HCT116 (cell line): Measurements from ENCODE around the gene POLG. TPM values are rescaled to one million over a fixed set of nuclear protein-coding genes. Genes with fewer than 3 reads are reported as not detected.

ENCODE experiments used
- ATAC-seq: fragments of 200-7000 bp; cut with Tn5 transposase; 2 replicates; pipeline ENCODE4 v1.9.1; 2020; ENCODE audit warnings: mild to moderate bottlenecking, moderate library complexity
- BruUV-seq: library from RNA; stranded (reverse); fragments of 400-500 nt; replicated peaks from 2 replicates; lab custom pipeline; 2021; lab: Mats Ljungman, UMichigan
- CTCF ChIA-PET: fragments of 300-600 bp; sonication (Branson Sonifier 250); formaldehyde crosslinking; loops from one replicate; lab custom pipeline; 2021; ENCODE audit warnings: antibody characterized with exemption; lab: Charles Lee
- POLR2A ChIA-PET: fragments of 300-600, 350-600 bp; sonication (Branson Sonifier 250); formaldehyde crosslinking; loops from one replicate; lab custom pipeline; 2021; ENCODE audit warnings: antibody characterized with exemption; lab: Charles Lee
- RAD21 ChIA-PET, 2 experiments: fragments of 300-600 bp; sonication (Branson Sonifier 250); formaldehyde crosslinking; loops; one replicate each; lab custom pipeline; 2023; ENCODE audit warnings: low total read pairs in 2 of 2; ENCODE audit not compliant: uncharacterized antibody in 2 of 2, unreplicated experiment in 2 of 2, low non-redundant PET in 1 of 2; lab: Charles Lee
- DNase-seq: peaks from one replicate; pipeline ENCODE4 v3.0.0-alpha.2; 2010; ENCODE audit warnings: low read depth, low spot score
- H2AFZ ChIP-seq: fragments of 200-600 bp; shearing (Covaris generic), sonication (generic); 2 replicates; pipeline ENCODE4 v1.6.1; 2017; ENCODE audit warnings: low read depth, mixed run types, mixed read lengths, antibody characterized with exemption, low read length; ENCODE audit not compliant: poor library complexity, severe bottlenecking
- H3K27ac ChIP-seq: 2 replicates; pipeline ENCODE4 v1.5.1; 2012; ENCODE audit warnings: low read depth, low read length
- H3K27me3 ChIP-seq: fragments of 200-600 bp; sonication (generic); 2 replicates; pipeline ENCODE4 v1.6.1; 2016; ENCODE audit warnings: mixed run types, low read length, mixed read lengths; ENCODE audit not compliant: insufficient read depth
- H3K36me3 ChIP-seq, 2 experiments: fragments of 200-500 bp in 1 of 2; fragments of 200-600 bp in 1 of 2; sonication (Bioruptor generic) in 1 of 2; sonication (generic) in 1 of 2; 2 replicates each; pipeline versions ENCODE4 v1.5.1 to v1.6.1; 2014 to 2016; ENCODE audit warnings: low read length in 2 of 2, inconsistent platforms in 1 of 2, mixed read lengths in 1 of 2, mixed run types in 1 of 2; ENCODE audit not compliant: insufficient read depth in 2 of 2, control insufficient read depth in 1 of 2
- H3K4me1 ChIP-seq, 2 experiments: fragments of 200-600 bp in 1 of 2; sonication (generic) in 1 of 2; 2 replicates each; pipeline versions ENCODE4 v1.5.1 to v1.6.1; 2012 to 2017; ENCODE audit warnings: low read length in 2 of 2, inconsistent platforms in 1 of 2, mild to moderate bottlenecking in 1 of 2, mixed read lengths in 1 of 2, mixed run types in 1 of 2, moderate library complexity in 1 of 2; ENCODE audit not compliant: insufficient read depth in 2 of 2, control insufficient read depth in 1 of 2
- H3K4me2 ChIP-seq: fragments of 200-600 bp; sonication (generic); 2 replicates; pipeline ENCODE4 v1.6.1; 2017; ENCODE audit warnings: mixed run types, low read length, mixed read lengths
- H3K4me3 ChIP-seq, 2 experiments: fragments of 200-600 bp in 1 of 2; sonication (generic) in 1 of 2; replicated peaks in 1 of 2; 2 replicates each; pipeline ENCODE4 v1.5.1; 2011 to 2016; ENCODE audit warnings: low read length in 2 of 2, control low read depth in 1 of 2, low read depth in 1 of 2, mild to moderate bottlenecking in 1 of 2, mixed read lengths in 1 of 2, mixed run types in 1 of 2
- H3K79me2 ChIP-seq: fragments of 200-600 bp; sonication (generic); 2 replicates; pipeline ENCODE4 v1.6.1; 2017; ENCODE audit warnings: mild to moderate bottlenecking, mixed run types, low read length, moderate library complexity, mixed read lengths; ENCODE audit not compliant: insufficient read depth
- H3K9ac ChIP-seq: fragments of 200-600 bp; sonication (generic); 2 replicates; pipeline ENCODE4 v1.6.1; 2016; ENCODE audit warnings: low read length, mixed read lengths
- H3K9me2 ChIP-seq: fragments of 200-600 bp; sonication (generic), shearing (Covaris generic); 2 replicates; pipeline ENCODE4 v1.6.1; 2017; ENCODE audit warnings: mixed run types, mild to moderate bottlenecking, moderate library complexity; ENCODE audit not compliant: insufficient read depth
- H3K9me3 ChIP-seq, 2 experiments: fragments of 200-500 bp in 1 of 2; fragments of 200-600 bp in 1 of 2; sonication (Bioruptor generic) in 1 of 2; sonication (generic) in 1 of 2; 2 replicates each; pipeline ENCODE4 v1.6.1; 2014 to 2017; ENCODE audit warnings: low read length in 2 of 2, mixed read lengths in 2 of 2, inconsistent platforms in 1 of 2, low read depth in 1 of 2, mild to moderate bottlenecking in 1 of 2, mixed run types in 1 of 2, moderate library complexity in 1 of 2; ENCODE audit not compliant: control insufficient read depth in 1 of 2, insufficient read depth in 1 of 2
- H4K20me1 ChIP-seq: fragments of 200-600 bp; sonication (generic), shearing (Covaris generic); 2 replicates; pipeline ENCODE4 v1.6.1; 2017; ENCODE audit warnings: mixed run types, mild to moderate bottlenecking, moderate library complexity; ENCODE audit not compliant: insufficient read depth
- ATF3 ChIP-seq: IDR thresholded peaks from 2 replicates; pipeline ENCODE4 v1.6.1; 2012
- CBX3 ChIP-seq: IDR thresholded peaks from 2 replicates; pipeline ENCODE4 v1.6.1; 2012; ENCODE audit warnings: low read depth
- CEBPB ChIP-seq: IDR thresholded peaks from 2 replicates; pipeline ENCODE4 v1.6.1; 2012; ENCODE audit warnings: low read depth
- CTCF ChIP-seq, 3 experiments: fragments of 200-600 bp in 1 of 3; sonication (generic) in 1 of 3; IDR thresholded peaks in 2 of 3; conservative IDR thresholded peaks in 1 of 3; 2 replicates each; pipeline ENCODE4 v1.5.1; 2012 to 2017; ENCODE audit warnings: low read depth in 2 of 3, low read length in 2 of 3, antibody characterized with exemption in 1 of 3, borderline replicate concordance in 1 of 3, control low read depth in 1 of 3, mild to moderate bottlenecking in 1 of 3, mixed read lengths in 1 of 3, mixed run types in 1 of 3, moderate library complexity in 1 of 3; ENCODE audit not compliant: insufficient read depth in 1 of 3
- EGR1 ChIP-seq: IDR thresholded peaks from 2 replicates; pipeline ENCODE4 v1.6.1; 2012; ENCODE audit warnings: low read depth
- ELF1 ChIP-seq: IDR thresholded peaks from 2 replicates; pipeline ENCODE4 v1.6.1; 2012; ENCODE audit warnings: low read depth, borderline replicate concordance
- EZH2 ChIP-seq: fragments of 200-600 bp; sonication (generic); IDR thresholded peaks from 2 replicates; pipeline ENCODE4 v1.6.1; 2017; ENCODE audit warnings: antibody characterized with exemption, mixed run types
- EZH2phosphoT487 ChIP-seq: fragments of 200-600 bp; IDR thresholded peaks from 2 replicates; pipeline ENCODE4 v1.6.1; 2018; ENCODE audit warnings: antibody characterized with exemption, borderline replicate concordance
- FOSL1 ChIP-seq: IDR thresholded peaks from 2 replicates; pipeline ENCODE4 v1.6.1; 2012; ENCODE audit warnings: low read depth
- POLR2A ChIP-seq: IDR thresholded peaks from 2 replicates; pipeline ENCODE4 v1.7.0; 2011; ENCODE audit warnings: borderline replicate concordance; ENCODE audit not compliant: insufficient read depth, insufficient read length; ENCODE audit errors: extremely low read depth
- POLR2AphosphoS5 ChIP-seq: IDR thresholded peaks from 2 replicates; pipeline ENCODE4 v1.6.1; 2011; ENCODE audit warnings: mild to moderate bottlenecking, low read depth, low read length, moderate library complexity
- RAD21 ChIP-seq: IDR thresholded peaks from 2 replicates; pipeline ENCODE4 v1.6.1; 2012; ENCODE audit warnings: low read depth, mild to moderate bottlenecking
- SP1 ChIP-seq: IDR thresholded peaks from 2 replicates; pipeline ENCODE4 v1.6.1; 2012; ENCODE audit warnings: low read depth
- SRF ChIP-seq: IDR thresholded peaks from 2 replicates; pipeline ENCODE4 v1.6.1; 2012; ENCODE audit warnings: low read depth
- TCF7L2 ChIP-seq: IDR thresholded peaks from 2 replicates; pipeline ENCODE4 v1.7.0; 2011; ENCODE audit warnings: borderline replicate concordance, inconsistent platforms; ENCODE audit not compliant: insufficient read depth, insufficient read length; ENCODE audit errors: extremely low read depth
- ZFX ChIP-seq: fragments of 450-650 bp; IDR thresholded peaks from 2 replicates; pipeline ENCODE4 v1.6.1; 2017
- ZNF274 ChIP-seq: fragments of 200-500 bp; sonication (Bioruptor generic); IDR thresholded peaks from 2 replicates; pipeline ENCODE4 v1.6.1; 2014; ENCODE audit warnings: mild to moderate bottlenecking, low read depth, low read length, inconsistent platforms
- intact Hi-C: fragments of 100-400 bp; cut with micrococcal nuclease; formaldehyde crosslinking; loops from 2 replicates; pipeline ENCODE4 v1.10.0; 2022
- total RNA-seq: library from RNA; stranded (reverse); gene quantifications from one replicate; pipeline ENCODE4 v1.2.1, GENCODE V29; 2021; ENCODE audit not compliant: unreplicated experiment
- TF ChIP-seq, protein P1 (sequence below): IDR thresholded peaks from 2 replicates; pipeline ENCODE4 v1.6.1; 2012; ENCODE audit warnings: low read depth

Gene POLG
- total RNA-seq, 1 experiment from 2014 or later = 72.7 TPM

DNA sequence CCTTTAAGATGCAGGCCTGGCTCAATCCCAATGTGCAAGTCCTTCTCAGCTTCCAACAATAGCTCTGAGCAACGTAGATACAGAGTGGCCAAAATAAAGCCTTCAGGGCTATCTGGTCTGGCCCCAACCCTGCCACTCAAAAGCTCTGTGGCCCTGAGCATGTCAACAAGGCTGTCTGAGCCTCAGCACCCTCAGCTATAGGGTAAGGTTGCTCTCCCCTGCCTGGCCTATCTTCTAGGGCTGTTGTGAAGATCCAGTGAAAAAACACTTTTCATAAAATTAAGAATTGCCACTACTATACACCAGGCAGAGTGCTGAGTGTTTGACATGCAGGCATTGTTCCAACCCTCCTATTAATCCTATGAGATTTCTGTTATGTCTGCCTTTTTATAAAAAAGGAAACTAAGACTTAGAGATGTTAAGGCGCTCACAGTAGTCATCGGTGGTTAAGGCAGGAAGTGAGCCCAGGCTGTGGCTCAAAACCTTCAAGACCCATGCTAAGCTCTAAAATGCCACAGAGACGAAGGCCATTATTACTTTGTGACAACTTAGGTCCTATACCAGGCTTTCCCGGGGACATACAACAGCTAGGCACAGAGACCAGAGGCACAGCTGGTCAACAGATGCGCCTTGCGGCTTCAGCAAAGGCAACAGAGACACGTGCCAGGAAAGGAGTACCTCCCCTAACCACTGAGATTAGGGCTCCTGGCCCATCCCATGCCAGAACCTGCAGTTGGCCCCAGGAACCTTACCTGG, 5.1 kb downstream of the POLG start:
- H3K4me2 ChIP-seq = no peak overlapping the region
- intact Hi-C loops = no loop called here
- ChIA-PET CTCF (interaction anchor here (1.0 kb wide), 1 partner anchor 12 kb away, joined by 3 read pairs; no protein-coding TSS in a partner anchor), POLR2A (no interaction called here), RAD21 (no interaction called here)
- H4K20me1 ChIP-seq = peaks cover 8% of the 10 kb centered on the region; the same call in 1 of the 2 replicates
- no peak for DNase-seq
- no peaks in the 10 kb centered on the region for H3K9me2 ChIP-seq
- H3K9ac ChIP-seq = no peak overlapping the region
- no peaks in the 10 kb centered on the region for H3K9me3 ChIP-seq
- TF ChIP-seq RAD21 = no peak
- TF ChIP-seq POLR2AphosphoS5 = no peak
- no peak for TF ChIP-seq EZH2phosphoT487
- no peak for TF ChIP-seq ATF3
- TF ChIP-seq EZH2 = no peak
- TF ChIP-seq TCF7L2 = no peak
- no peak for TF ChIP-seq CEBPB
- TF ChIP-seq SP1 = no peak
- TF ChIP-seq ZFX = no peak
- TF ChIP-seq, protein P1, sequence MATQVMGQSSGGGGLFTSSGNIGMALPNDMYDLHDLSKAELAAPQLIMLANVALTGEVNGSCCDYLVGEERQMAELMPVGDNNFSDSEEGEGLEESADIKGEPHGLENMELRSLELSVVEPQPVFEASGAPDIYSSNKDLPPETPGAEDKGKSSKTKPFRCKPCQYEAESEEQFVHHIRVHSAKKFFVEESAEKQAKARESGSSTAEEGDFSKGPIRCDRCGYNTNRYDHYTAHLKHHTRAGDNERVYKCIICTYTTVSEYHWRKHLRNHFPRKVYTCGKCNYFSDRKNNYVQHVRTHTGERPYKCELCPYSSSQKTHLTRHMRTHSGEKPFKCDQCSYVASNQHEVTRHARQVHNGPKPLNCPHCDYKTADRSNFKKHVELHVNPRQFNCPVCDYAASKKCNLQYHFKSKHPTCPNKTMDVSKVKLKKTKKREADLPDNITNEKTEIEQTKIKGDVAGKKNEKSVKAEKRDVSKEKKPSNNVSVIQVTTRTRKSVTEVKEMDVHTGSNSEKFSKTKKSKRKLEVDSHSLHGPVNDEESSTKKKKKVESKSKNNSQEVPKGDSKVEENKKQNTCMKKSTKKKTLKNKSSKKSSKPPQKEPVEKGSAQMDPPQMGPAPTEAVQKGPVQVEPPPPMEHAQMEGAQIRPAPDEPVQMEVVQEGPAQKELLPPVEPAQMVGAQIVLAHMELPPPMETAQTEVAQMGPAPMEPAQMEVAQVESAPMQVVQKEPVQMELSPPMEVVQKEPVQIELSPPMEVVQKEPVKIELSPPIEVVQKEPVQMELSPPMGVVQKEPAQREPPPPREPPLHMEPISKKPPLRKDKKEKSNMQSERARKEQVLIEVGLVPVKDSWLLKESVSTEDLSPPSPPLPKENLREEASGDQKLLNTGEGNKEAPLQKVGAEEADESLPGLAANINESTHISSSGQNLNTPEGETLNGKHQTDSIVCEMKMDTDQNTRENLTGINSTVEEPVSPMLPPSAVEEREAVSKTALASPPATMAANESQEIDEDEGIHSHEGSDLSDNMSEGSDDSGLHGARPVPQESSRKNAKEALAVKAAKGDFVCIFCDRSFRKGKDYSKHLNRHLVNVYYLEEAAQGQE = no peak
- TF ChIP-seq CBX3 = no peak
- TF ChIP-seq SRF = no peak
- no peak for TF ChIP-seq ELF1
- no peak for TF ChIP-seq EGR1
- no peak for TF ChIP-seq ZNF274
- no peak for TF ChIP-seq CTCF (IDR thresholded peaks at IDR 0.05 in 2 of 3, conservative IDR thresholded peaks at IDR 0.05 in 1 of 3; ENCODE audit: borderline replicate concordance in 1 of 3, insufficient read depth in 1 of 3, low read depth in 2 of 3, low read length in 2 of 3)
- no peak for TF ChIP-seq FOSL1
- TF ChIP-seq POLR2A = no peak
- no peak overlapping the region for H3K4me3 ChIP-seq
- H3K4me1 ChIP-seq = peaks cover 0 to 12% of the 10 kb centered on the region in 2 experiments; a peak in 3 of 4 replicates
- peaks cover 71 to 82% of the 10 kb centered on the region in 2 experiments for H3K36me3 ChIP-seq
- peaks cover 82% of the 10 kb centered on the region for H3K79me2 ChIP-seq
- H3K27ac ChIP-seq = no peak overlapping the region
- BruUV-seq = no TSS peak
- H3K27me3 ChIP-seq = no peaks in the 10 kb centered on the region
- ATAC-seq = no peak
- H2AFZ ChIP-seq = no peak overlapping the region
